GM18520 (cell line): Measurements from ENCODE around the gene UNC119B.

Source experiments
- ATAC-seq: cut with Tn5 transposase; IDR thresholded peaks from one replicate; pipeline ENCODE4 v1.9.1; 2021; ENCODE audit not compliant: unreplicated experiment

The UNC119B gene

DNA sequence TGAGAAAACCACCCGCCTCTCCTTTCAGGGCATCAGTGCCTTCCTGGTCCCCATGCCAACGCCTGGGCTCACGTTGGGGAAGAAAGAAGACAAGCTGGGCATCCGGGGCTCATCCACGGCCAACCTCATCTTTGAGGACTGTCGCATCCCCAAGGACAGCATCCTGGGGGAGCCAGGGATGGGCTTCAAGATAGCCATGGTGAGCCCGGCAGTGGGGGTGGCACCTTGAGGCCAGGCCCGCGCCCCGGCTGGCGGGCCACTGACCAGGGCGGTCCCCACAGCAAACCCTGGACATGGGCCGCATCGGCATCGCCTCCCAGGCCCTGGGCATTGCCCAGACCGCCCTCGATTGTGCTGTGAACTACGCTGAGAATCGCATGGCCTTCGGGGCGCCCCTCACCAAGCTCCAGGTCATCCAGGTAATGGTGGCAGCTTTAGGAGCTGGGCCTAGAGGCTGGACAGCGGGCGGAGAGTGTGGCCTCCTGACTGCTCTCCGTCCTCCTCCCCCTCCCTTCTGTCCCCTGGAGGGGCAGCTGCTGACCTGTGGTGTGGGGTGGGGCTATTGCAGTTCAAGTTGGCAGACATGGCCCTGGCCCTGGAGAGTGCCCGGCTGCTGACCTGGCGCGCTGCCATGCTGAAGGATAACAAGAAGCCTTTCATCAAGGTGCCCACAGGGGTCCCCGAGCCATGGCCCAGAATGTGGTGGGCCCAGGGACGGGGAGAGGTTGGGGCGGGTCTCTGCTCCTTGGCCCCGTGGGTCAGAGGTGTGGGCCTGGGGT, 28.2 kb downstream of the UNC119B start:
- ATAC-seq, result no peak

DNA sequence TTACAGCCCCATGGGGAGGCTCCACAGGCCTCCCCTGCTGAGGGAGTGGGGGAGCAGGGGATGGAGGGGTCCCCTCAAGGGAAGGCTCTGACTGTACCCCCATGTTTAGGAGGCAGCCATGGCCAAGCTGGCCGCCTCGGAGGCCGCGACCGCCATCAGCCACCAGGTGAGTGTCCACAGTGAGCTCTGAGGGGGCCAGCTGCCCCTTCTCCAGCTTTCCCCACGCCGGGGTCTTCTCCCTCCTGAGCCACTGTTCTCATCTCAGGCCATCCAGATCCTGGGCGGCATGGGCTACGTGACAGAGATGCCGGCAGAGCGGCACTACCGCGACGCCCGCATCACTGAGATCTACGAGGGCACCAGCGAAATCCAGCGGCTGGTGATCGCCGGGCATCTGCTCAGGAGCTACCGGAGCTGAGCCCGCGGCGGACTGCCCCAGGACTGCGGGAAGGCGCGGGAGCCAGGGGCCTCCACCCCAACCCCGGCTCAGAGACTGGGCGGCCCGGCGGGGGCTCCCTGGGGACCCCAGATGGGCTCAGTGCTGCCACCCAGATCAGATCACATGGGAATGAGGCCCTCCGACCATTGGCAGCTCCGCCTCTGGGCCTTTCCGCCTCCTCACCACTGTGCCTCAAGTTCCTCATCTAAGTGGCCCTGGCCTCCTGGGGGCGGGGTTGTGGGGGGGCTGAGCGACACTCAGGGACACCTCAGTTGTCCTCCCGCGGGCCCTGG, 28.9 kb downstream of the UNC119B start:
- ATAC-seq, result no peak

DNA sequence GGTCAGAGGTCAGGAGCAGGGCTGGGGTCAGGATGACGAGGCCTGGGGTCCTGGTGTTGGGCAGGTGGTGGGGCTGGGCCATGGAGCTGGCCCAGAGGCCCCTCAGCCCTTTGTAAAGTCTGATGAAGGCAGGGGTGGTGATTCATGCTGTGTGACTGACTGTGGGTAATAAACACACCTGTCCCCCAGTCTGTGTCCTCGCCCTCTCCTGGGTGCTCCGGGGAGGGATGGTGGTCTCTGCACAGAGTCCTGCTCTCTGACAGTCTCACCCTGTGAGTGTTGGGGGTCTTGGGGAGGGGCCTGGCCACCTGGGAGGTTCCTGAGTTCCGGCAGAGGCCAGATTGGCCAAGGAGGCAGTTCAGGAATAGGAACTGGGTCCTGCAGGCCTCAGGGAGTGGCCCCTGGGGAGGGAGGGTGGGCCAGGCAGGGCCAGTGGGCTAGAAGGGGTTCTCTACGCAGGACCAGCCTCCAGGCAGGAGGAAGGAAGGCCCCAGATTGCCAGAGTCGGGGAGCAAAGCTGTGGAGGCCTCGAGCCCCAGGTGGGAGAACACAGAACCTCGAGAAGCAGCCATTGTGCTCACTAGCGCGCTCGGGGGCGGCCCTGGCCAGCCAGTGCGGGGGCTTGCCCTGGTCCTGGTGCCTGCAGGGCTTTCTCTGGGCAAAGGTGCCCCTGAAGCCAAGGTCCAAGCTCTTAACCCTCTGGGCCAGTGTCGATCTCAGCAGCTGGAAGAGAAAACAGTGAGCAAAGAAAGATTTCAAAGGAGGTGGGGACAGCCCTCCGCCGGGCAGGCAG, 29.8 kb downstream of the UNC119B start:
- no peak for ATAC-seq

DNA sequence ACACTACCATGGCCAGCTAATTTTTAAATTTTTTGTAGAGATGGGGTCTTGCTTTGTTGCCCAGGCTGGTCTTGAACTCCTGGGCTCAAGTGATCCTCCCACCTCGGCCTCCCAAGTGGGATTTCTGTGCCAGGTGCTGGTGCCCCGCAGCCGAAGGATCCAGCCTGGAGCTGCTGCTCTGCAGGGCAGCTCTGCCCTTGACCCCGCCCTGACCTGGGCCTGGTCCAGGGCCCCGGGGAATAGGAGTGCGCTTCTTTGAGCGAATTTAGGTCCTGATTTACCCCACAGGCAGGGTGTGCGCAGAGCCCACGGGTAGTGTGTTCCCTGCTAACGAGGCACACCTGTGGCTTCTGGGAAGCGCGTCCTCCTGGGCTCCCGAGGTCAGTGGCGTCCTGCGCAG, 30.6 kb downstream of the UNC119B start:
- ATAC-seq, result no peak

DNA sequence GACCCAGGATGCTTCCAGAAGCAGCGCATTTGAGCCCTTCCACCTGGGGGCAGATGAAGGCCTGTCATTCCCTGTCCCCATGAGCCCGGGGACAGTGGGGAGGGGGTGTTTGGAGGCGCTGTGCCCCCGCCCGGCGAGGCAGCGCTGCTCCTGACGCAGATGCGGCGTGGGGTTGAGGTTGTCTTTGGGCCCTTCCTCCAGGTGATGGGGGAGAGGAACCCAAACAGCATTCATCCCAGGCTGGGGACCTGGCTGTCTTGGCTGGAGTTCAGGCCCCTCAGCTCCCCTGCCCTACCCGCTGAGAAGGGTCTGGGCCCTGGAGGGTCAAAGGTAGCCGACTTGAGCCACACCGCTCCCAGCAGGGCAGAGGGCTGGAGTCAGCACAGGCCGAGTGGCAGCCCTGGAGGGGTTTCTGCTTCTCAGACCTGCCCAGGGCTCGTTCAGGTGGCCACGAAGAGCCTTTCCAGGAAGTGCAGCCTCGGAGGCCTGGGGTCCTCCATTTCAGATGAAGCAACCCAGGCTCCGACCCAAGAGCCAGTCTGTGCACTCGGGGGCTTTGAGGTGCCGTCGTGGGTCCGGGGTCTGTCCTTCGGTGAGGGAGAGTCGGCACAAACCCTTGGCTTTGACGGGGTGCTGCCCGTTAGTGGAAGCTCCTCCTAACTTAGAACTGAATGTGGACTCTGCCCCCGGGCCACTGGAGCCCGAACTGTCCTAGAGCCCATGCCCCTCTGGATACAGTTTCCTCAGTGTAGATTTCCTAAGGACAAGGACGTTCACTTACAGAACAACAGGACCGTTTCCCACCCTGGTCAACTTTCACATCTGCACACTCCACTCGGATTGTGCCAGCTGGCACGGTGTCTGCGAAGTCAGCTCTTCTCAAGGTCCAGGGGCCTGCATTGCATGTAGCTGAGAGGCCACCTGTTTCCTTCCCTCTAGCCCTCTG, 31.5 kb downstream of the UNC119B start:
- ATAC-seq, result no peak

DNA sequence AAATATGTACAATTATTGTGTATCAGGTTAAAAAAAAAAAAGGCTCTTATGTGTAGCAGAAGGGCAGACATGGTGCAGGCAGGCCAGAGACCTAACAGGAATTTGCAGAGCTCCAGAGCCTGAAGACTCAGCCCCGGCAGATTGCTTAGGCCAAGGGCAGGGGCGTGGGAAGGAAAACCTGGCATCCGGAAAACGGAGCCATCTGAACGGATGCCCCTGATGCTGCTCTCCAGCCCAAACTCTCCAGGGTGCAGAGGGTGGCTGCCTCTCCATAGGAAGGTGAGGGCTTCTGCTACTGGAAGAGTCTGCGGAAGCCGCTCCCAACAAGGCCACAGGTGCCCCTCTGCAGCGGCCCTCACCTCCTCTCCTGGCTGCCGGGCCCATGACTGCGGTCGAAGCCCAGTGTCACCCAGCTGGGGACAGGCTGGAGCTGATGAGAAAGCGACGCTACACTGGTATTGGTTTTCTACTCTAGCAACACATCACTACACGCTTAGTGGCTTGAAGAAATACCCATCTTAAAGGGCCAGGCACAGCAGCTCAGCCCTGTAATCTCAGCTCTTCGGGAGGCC, 34.8 kb downstream of the UNC119B start:
- ATAC-seq, result no peak

DNA sequence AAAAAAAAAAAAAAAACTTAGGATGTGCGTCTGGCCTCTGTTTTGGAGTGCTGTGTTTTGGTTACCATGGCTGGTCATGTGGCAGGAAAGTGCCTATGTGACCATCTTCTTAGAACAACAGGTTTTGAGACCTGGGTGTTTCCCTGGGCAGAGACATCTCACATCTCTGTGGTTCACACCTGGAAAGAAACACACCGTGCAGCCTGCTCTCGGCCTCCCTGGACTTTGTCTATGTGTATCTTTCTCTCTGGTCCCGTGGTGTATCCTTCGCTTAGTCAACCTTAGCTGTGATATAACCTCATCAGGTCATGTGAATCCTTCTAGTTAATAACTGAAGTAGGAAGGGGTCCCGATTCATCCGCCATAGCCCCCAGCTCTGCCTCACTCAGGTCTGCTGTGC, 38.0 kb downstream of the UNC119B start:
- no peak for ATAC-seq

DNA sequence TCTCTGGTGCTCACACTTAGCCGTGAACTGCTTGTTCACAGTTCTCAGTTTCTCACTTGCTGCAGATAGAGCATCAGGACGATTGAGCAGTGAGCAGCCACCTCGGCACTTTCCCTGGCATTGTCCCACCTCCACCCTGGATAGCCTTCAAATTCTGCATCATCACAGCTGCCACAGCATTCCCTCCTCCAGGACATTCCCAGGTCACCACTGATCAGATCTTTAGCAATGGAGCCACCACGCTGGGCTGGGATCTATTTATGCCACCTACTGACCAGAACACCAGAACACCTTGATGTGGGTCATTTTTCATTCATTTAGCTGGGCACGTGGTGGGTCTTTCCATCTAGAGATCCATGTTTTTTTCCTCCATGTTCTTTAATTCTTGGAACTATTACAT, 39.0 kb downstream of the UNC119B start:
- ATAC-seq, result no peak

DNA sequence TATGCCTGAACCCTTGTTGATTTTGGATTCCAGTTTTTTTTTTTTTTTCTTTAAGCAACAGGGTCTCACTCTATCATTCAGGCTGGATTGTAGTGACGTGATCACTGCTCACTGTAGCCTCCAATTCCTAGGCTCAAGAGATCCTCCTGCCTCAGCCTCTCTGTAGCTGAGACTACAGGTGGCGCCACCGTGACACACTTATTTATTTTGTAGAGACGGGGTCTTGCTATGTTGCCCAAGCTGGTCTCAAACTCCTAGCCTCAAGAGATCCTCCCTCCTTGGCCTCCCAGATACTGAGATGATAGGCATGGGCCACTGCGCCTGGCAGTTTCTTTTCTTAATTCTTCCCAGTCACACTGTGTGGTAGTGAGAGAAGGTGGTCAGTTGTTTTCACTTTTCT, 40.5 kb downstream of the UNC119B start:
- no peak for ATAC-seq

DNA sequence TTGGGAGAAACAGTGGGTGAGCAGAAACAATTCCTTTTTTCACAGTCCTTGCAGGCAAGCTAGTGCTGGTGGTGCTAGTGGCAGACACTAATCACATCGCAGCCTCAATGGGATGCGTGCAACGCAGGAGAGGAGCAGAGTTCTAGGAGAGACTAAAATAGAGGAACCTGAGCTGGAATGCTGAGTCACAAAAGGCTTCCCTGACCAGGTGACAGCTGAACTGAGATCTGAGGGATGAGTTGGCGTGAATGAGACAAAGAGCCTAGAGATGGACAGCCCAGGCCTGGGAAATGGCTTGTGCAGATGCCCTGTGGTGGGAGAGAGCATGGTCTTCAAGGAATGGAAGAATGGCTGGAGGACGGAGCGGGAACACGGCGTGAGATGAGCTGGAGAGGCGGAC, 41.1 kb downstream of the UNC119B start:
- ATAC-seq, result no peak

DNA sequence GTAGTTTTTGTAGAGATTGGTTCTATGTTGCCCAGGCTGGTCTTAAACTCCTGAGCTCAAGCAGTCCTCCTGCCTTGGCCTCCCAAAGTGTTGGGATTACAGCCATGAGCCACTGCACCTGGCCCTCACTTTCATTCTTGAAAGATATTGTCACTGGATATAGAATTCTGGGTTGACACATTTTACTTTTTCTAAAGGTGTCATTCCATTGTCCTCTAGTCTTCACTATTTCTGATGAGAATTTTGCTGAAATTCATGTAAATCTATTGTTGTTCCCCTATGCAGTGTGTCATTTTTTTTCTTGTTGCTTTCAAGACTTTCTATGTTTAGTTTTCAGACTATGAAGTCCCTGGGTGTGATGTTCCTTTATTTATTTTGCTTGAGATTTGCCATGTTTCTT, 44.5 kb downstream of the UNC119B start:
- ATAC-seq, result no peak

DNA sequence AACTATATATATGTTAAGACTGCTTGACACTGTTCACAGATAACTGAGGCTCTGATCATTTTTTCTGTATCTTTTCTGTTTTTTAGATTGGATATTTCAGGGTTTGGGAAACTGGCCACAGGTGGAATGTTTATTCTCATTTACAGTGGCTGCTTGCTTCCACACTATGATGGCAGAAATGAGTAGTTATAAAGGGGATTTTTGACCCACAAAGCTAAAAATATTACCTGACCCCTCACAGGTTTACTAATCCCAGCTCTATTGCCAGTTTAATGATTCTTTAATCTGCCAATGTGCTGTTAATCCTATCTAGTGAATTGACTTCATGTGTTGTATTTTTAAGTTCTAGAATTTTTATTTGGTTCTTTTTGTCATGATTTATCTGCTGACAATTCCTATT, 45.0 kb downstream of the UNC119B start:
- ATAC-seq, result no peak

DNA sequence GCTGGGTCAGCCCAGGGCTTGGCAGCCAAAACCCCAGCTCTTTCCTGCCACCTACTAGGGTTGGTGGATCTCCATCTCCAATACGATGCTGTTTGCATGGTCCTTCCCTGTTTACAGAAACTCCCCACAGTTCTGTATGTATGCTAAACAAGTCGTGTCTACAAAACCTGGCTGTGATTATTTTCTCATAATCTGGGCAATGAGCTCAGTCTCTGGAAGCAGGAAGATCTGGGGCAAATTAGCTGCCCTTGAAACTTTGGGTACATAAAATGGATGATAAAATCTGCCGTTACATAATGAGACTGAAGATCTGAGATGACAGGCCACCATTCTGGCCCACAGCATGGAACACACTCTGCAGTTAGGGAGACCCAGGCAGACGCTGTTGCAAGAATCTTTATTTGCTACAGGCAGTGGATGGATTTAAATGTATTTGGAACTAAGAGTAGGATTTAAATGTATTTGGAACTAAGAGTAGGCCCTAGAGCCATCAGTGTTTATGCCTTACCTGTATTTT, 47.0 kb downstream of the UNC119B start:
- ATAC-seq, result no peak

DNA sequence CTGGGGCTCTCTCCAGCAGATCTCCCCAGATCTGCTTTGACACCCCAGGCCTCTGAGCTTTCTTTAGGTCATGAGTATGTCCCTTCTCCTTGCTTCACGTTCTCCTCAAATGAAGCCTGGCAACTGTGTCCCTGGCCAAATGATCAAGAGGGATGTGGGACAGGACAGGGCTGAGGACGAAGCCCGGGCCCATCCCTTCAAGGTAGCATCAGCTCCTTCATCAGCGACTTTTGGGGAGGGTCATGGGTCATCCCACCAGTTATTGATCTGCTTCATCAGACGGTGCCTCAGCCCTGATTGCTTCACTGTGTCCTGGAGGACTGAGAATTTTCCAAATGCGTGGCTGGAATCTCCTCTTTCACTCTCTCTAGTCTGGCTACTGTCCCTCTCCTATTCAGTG, 47.7 kb downstream of the UNC119B start:
- ATAC-seq, result no peak

DNA sequence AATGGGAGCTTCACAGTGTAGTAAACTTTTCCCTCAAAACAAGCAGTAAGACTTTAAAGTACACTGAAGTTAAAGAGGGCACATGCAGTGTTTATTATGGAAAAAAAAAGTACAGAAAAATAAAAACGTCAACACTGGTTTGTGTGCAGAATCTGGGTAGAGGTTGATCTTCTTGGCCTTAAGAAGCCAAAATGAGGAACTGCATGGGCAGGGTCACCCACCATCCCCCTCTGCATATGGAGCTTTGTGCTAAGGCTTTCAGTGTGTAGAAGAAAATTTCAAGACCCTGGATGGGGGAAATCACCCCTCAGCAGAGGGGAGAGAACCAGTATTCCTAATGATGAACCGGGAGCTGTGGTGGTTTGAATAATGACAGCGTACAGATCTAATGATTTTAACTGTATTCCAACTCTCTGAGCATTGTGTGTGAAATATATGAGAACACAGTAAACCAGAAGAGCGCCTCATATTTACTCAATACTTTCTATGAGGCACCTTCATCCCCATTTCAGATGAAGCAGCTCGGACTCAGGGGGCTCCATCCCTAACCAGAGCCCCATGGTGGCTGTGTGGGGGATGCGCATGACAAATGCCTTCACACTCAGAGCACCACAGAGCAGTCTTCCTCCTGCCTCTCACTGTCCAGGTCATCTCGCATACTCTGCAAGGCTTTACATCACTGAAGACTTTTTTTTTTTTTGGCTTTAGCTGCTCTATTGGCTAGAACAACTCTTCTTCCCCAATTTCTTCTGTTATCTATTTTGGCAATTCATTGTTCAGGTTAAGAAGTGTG, 48.7 kb downstream of the UNC119B start:
- no peak for ATAC-seq

DNA sequence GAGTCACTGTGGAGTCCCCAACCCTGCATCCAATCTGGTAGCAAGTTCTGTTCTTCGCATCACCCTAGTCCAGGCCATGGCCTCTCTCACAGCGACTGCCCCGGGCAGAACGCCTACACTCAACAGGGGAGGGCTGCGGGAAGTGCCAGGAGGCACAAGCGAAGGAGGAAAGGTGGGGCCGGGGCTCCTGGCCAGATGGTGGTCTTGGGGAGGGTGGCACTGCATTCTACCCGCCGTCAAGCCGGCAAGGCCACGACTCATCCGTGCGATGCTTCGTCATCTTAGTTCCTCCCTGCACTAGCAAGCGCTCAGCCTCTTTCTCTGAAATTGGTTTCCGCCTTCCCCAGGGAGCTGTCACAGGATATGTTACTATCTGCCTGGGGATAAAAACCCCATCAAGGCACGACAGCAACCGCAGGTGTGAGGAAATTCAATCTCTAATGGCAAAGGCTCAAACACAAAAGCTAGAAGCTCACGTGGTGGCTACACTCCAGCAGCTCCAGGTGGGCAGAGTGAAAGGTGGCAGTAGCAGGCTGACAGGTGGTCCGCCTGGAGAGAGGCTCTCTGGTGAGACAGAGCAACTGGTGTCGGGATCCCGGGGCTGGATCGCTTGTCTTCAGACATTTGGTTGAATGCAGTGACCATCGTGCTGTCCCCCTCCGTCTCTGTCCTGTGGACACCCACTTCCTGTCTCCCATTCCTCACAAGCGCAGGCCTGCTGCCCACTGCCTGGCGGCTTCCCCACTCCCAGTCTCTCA, 49.5 kb downstream of the UNC119B start:
- no peak for ATAC-seq

DNA sequence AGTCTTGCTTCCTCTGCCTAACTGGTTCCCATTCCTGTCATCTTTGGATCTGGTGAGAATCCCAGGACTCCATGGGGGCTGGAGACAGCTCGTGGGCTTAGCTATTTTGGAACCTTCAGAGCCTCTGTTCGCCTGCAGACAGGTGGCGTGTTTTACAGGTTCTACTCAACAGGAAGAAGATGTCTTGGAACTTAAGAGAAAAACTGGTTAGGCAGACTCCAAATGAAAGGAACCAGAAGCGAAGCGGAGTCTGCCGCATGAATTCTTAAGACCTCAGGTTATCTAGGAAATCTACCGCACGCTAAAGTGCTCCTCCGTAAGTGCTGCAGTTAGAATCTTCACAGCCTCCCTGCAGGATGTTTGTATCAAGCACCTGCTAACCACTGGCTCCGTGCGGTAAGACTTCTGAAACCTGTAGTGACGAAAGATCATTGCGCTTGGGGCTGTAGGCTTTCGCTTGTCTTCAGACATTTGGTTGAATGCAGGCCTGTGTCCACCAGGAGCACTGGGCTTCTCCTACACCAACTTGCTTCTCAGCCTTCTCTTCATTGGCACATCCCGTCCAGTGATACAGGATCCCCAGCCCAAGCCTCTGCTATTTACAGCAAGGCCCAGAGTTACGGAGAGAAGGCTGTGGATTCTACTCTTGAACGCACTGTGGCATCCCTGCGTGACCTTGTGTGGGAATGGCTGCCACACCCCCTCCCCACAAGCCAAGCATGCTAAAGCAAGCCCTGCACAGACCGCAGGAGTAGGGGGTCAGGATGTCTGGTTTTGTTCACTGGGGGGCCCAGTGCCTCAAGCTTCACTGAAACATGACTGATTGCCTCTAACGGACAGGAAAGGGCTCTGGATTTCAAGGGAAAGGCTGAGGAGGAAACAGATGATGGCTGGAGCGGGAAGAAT, 50.3 kb downstream of the UNC119B start:
- ATAC-seq, result no peak

DNA sequence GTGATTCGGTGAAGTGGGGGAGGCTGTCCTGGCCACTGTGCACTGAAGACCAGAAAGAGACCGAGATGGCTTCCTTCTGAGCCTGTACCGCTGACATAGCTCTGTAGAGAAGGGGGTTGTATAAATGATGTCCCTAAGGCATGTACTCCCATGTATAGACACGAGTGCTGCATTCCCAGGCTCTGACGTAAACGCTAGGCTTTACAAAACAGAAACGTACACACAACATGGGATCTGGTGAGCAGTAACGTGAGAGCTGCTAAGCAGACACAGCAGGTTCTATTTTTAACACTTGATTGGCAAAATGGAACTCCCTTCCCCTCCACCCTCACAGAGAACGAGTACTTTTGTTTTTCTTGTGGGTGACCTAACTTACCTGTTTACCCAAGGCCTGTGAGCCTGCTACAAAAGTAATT, 51.3 kb downstream of the UNC119B start:
- ATAC-seq, result no peak
